ENCODE measurements around the gene SPINK1. TPM values are rescaled to one million over a fixed set of nuclear protein-coding genes. Genes with fewer than 3 reads are reported as not detected.

SPINK1 gene
- total RNA-seq, 1 donor from 2014 or later = not detected

- no peak for TF ChIP-seq CTCF (IDR thresholded peaks at IDR 0.05; ENCODE audit: unreplicated experiment)
- Mint-ChIP-seq H3K4me3 (ENCODE audit: unreplicated experiment) (no peak overlapping the region), H3K4me1 (ENCODE audit: unreplicated experiment) (peaks cover 4% of the 10 kb centered on the region), H3K27me3 (ENCODE audit: unreplicated experiment) (no peaks in the 10 kb centered on the region), H3K27ac (ENCODE audit: unreplicated experiment) (no peak overlapping the region), H3K9me3 (ENCODE audit: unreplicated experiment) (no peaks in the 10 kb centered on the region), H3K36me3 (ENCODE audit: low read depth, unreplicated experiment) (no peaks in the 10 kb centered on the region)
- no peak for DNase-seq (ENCODE audit: low spot score)
Measured at GRCh38 chr5:147776989-147777388, 54.5 kb downstream of the SPINK1 start.

Other genes starting within 250 kb of the SPINK1 start
- 4.3 TPM for gene JAKMIP2, start 48.9 kb downstream of the SPINK1 start, total RNA-seq (ENCODE audit: unreplicated experiment)
- 1.4 TPM for gene SCGB3A2, start 47.0 kb upstream of the SPINK1 start, total RNA-seq (ENCODE audit: unreplicated experiment)
- gene C5orf46, start 74.9 kb upstream of the SPINK1 start, total RNA-seq (ENCODE audit: unreplicated experiment) = not detected
- gene SPINK5, start 232.3 kb upstream of the SPINK1 start, total RNA-seq (ENCODE audit: unreplicated experiment) = 4.3 TPM

All from endothelial cell (in vitro differentiated cells).